Parathyroid adenoma (tissue), 2 donors: ENCODE measurements around the gene DNAH9.
A peak's percentile ranks its signal among the peaks of the same experiment; 100 is the strongest.
"Not testable (repeated sequence)": the region's sequence is repeated elsewhere in the genome, so short reads cannot be mapped to it uniquely, and the experiment has no call there.

Experiments used
- H2AFZ ChIP-seq: fragments of 300-600 bp; sonication (generic); one replicate; pipeline ENCODE4 v1.7.0; 2017; ENCODE audit warnings: antibody characterized with exemption, mild to moderate bottlenecking
- H3K27ac ChIP-seq: fragments of 300-600 bp; sonication (generic); one replicate; pipeline ENCODE4 v1.7.0; 2017
- H3K27me3 ChIP-seq: fragments of 300-600 bp; sonication (generic); one replicate; pipeline ENCODE4 v1.7.0; 2017; ENCODE audit warnings: low read length; ENCODE audit not compliant: control insufficient read depth, insufficient read depth
- H3K36me3 ChIP-seq: fragments of 300-600 bp; sonication (generic); one replicate; pipeline ENCODE4 v1.7.0; 2017; ENCODE audit warnings: low read length; ENCODE audit not compliant: control insufficient read depth, insufficient read depth
- H3K4me1 ChIP-seq: fragments of 300-600 bp; sonication (generic); one replicate; pipeline ENCODE4 v1.7.0; 2017; ENCODE audit warnings: control low read depth
- H3K4me2 ChIP-seq: fragments of 300-600 bp; sonication (generic); one replicate; pipeline ENCODE4 v1.7.0; 2017; ENCODE audit warnings: low read length
- H3K4me3 ChIP-seq: fragments of 300-600 bp; sonication (generic); one replicate; pipeline ENCODE4 v1.7.0; 2017; ENCODE audit warnings: low read depth, low read length
- H3K79me2 ChIP-seq: fragments of 300-600 bp; sonication (generic); one replicate; pipeline ENCODE4 v1.7.0; 2017; ENCODE audit warnings: control low read depth
- H3K9ac ChIP-seq: fragments of 300-600 bp; sonication (generic); one replicate; pipeline ENCODE4 v1.7.0; 2017; ENCODE audit warnings: mild to moderate bottlenecking
- H3K9me3 ChIP-seq: fragments of 300-600 bp; sonication (generic); one replicate; pipeline ENCODE4 v1.7.0; 2017; ENCODE audit warnings: low read length; ENCODE audit not compliant: control insufficient read depth
- CTCF ChIP-seq: fragments of 300-600 bp; sonication (generic); IDR thresholded peaks from one replicate; pipeline ENCODE4 v1.7.0; 2017; ENCODE audit warnings: antibody characterized with exemption, mild to moderate bottlenecking
- donor health status: primary hyperparathyroidism.

The DNAH9 gene

GRCh38 chr17:11935734-11936406 lies 337.6 kb downstream of the DNAH9 start:
- H2AFZ ChIP-seq: no peak overlapping the region
- H3K4me1 ChIP-seq: no peaks in the 10 kb centered on the region
- peak; percentile 39 for TF ChIP-seq CTCF
- H3K9ac ChIP-seq: no peak overlapping the region
- no peaks in the 10 kb centered on the region for H3K36me3 ChIP-seq
- H3K9me3 ChIP-seq: no peaks in the 10 kb centered on the region
- H3K79me2 ChIP-seq: no peaks in the 10 kb centered on the region
- no peak overlapping the region for H3K4me3 ChIP-seq
- no peaks in the 10 kb centered on the region for H3K27me3 ChIP-seq
- no peak overlapping the region for H3K4me2 ChIP-seq
- H3K27ac ChIP-seq: no peak overlapping the region

GRCh38 chr17:11940904-11941303 lies 342.6 kb downstream of the DNAH9 start:
- Histone ChIP-seq H3K36me3 (no peaks in the 10 kb centered on the region), H3K4me1 (no peaks in the 10 kb centered on the region), H3K9me3 (no peaks in the 10 kb centered on the region), H3K27me3 (no peaks in the 10 kb centered on the region), H3K9ac (no peak overlapping the region), H3K4me2 (no peak overlapping the region), H3K79me2 (no peaks in the 10 kb centered on the region), H2AFZ (no peak overlapping the region), H3K4me3 (no peak overlapping the region), H3K27ac (no peak overlapping the region)
- TF ChIP-seq CTCF: no peak

GRCh38 chr17:11943086-11943485 lies 344.8 kb downstream of the DNAH9 start:
- not testable (repeated sequence) for H2AFZ ChIP-seq, H3K79me2 ChIP-seq, H3K9ac ChIP-seq, H3K4me3 ChIP-seq, H3K4me2 ChIP-seq, H3K4me1 ChIP-seq, H3K27ac ChIP-seq, H3K36me3 ChIP-seq, H3K9me3 ChIP-seq, H3K27me3 ChIP-seq

- Histone ChIP-seq H3K9me3 (no peaks in the 10 kb centered on the region), H2AFZ (no peak overlapping the region), H3K36me3 (no peaks in the 10 kb centered on the region), H3K4me1 (no peaks in the 10 kb centered on the region), H3K79me2 (no peaks in the 10 kb centered on the region), H3K4me2 (no peak overlapping the region), H3K27me3 (no peaks in the 10 kb centered on the region), H3K4me3 (no peak overlapping the region), H3K27ac (no peak overlapping the region), H3K9ac (no peak overlapping the region)
- no peak for TF ChIP-seq CTCF
These were observed 345.6 kb downstream of the DNAH9 start for GRCh38 chr17:11943759-11944347.

- Histone ChIP-seq H3K4me3 (no peak overlapping the region), H3K36me3 (no peaks in the 10 kb centered on the region), H3K27me3 (no peaks in the 10 kb centered on the region), H2AFZ (no peak overlapping the region), H3K9ac (no peak overlapping the region), H3K9me3 (no peaks in the 10 kb centered on the region), H3K4me2 (no peak overlapping the region), H3K4me1 (no peaks in the 10 kb centered on the region), H3K79me2 (no peaks in the 10 kb centered on the region), H3K27ac (no peak overlapping the region)
- TF ChIP-seq CTCF: no peak
These were observed 346.3 kb downstream of the DNAH9 start for GRCh38 chr17:11944587-11944986.
